Body of pancreas (tissue), 4 donors: ENCODE data around the gene RSKR.

Experiments
- POLR2A ChIP-seq, 3 donors: fragments of 450-650 bp; IDR thresholded peaks; one replicate each; pipeline ENCODE4 v1.6.1; 2016; ENCODE audit warnings: antibody characterized with exemption in 3 of 3, mild to moderate bottlenecking in 2 of 3
- TF ChIP-seq, protein P1 (sequence below), 7 experiments: fragments of 450-650 bp in 4 of 7; fragments of 200-600 bp in 3 of 7; sonication (generic) in 3 of 7; IDR thresholded peaks; one replicate each; pipeline ENCODE4 v1.5.1; 2016 to 2019; ENCODE audit warnings: antibody characterized with exemption in 7 of 7

DNA sequence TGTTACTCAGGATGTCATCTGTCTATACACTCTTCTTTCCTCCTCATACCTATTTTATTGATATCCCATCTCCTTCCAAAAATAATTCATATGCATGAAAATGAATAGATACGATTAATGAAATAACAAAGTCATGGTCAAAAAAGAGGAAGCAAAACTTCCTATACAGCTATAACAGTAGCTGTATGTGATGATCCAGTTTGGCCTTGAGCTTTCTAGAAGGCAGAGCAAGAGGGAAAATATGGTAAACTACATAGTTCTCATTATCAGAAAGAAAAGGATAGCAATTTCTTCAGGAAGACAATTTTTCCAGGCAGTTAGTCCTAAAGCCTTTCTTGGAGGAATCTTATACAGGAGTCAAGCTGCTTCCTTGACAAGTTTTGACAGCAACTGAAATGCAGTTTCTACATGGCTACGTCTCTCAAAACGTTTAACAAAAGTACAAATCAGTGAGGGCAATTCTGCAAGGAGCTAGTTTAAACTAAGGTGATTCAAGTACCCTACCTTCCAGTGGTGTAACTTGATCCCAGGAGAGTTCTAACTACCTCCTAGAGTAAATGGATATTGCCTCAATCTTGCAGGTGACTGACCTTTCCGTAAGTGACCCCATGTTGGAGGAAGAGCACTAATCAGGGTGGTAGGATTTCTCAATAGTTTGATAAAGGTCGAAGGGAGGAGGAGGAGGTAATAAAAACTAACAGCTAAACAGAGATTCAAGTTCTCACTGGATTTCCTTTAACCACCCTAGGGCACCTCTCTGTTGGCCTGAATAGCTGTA, 16.2 kb downstream of the RSKR start:
- TF ChIP-seq, protein P1, sequence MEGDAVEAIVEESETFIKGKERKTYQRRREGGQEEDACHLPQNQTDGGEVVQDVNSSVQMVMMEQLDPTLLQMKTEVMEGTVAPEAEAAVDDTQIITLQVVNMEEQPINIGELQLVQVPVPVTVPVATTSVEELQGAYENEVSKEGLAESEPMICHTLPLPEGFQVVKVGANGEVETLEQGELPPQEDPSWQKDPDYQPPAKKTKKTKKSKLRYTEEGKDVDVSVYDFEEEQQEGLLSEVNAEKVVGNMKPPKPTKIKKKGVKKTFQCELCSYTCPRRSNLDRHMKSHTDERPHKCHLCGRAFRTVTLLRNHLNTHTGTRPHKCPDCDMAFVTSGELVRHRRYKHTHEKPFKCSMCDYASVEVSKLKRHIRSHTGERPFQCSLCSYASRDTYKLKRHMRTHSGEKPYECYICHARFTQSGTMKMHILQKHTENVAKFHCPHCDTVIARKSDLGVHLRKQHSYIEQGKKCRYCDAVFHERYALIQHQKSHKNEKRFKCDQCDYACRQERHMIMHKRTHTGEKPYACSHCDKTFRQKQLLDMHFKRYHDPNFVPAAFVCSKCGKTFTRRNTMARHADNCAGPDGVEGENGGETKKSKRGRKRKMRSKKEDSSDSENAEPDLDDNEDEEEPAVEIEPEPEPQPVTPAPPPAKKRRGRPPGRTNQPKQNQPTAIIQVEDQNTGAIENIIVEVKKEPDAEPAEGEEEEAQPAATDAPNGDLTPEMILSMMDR (IDR thresholded peaks at IDR 0.05): no peak
- no peak for TF ChIP-seq POLR2A (IDR thresholded peaks at IDR 0.05)
